Calu3 (cell line): ENCODE data around the gene KCND2. TPM values are rescaled to one million over a fixed set of nuclear protein-coding genes. Genes with fewer than 3 reads are reported as not detected.

Experiments
- BruUV-seq: library from RNA; stranded (reverse); fragments of 400-500 nt; replicated peaks from 2 replicates; lab custom pipeline; 2021; lab: Mats Ljungman, UMichigan
- CTCF ChIA-PET: fragments of 300-600 bp; sonication (Branson Sonifier 250); formaldehyde crosslinking; loops from one replicate; lab custom pipeline; 2022; ENCODE audit warnings: antibody characterized with exemption; lab: Charles Lee
- DNase-seq: peaks from one replicate; pipeline ENCODE4 v3.0.0; 2022
- H3K27ac Mint-ChIP-seq: one replicate; pipeline ENCODE4 v1.8.0; 2022; ENCODE audit warnings: mixed read lengths; ENCODE audit not compliant: unreplicated experiment
- H3K27me3 Mint-ChIP-seq: one replicate; pipeline ENCODE4 v1.8.0; 2022; ENCODE audit warnings: mixed read lengths; ENCODE audit not compliant: unreplicated experiment
- H3K36me3 Mint-ChIP-seq: one replicate; pipeline ENCODE4 v1.8.0; 2022; ENCODE audit warnings: mild to moderate bottlenecking, moderate library complexity, mixed read lengths; ENCODE audit not compliant: insufficient read depth, unreplicated experiment
- H3K4me1 Mint-ChIP-seq: one replicate; pipeline ENCODE4 v1.8.0; 2022; ENCODE audit warnings: mild to moderate bottlenecking, low read depth, mixed read lengths; ENCODE audit not compliant: unreplicated experiment
- H3K4me3 Mint-ChIP-seq: one replicate; pipeline ENCODE4 v1.8.0; 2022; ENCODE audit warnings: mild to moderate bottlenecking, low read depth, moderate library complexity, mixed read lengths; ENCODE audit not compliant: unreplicated experiment
- H3K9me3 Mint-ChIP-seq: one replicate; pipeline ENCODE4 v1.8.0; 2022; ENCODE audit warnings: low read depth, mixed read lengths; ENCODE audit not compliant: unreplicated experiment
- CTCF ChIP-seq: fragments of 200-600 bp; IDR thresholded peaks from one replicate; pipeline ENCODE4 v1.8.0; 2022; ENCODE audit warnings: antibody characterized with exemption; ENCODE audit not compliant: unreplicated experiment
- intact Hi-C: fragments of 100-400 bp; cut with micrococcal nuclease; formaldehyde crosslinking; loops from one replicate; pipeline ENCODE4 v1.10.0; 2022; ENCODE audit not compliant: unreplicated experiment
- total RNA-seq: library from RNA; stranded (reverse); gene quantifications from 2 replicates; pipeline ENCODE4 v1.2.3, GENCODE V29; 2022

KCND2 gene
- total RNA-seq, 1 experiment from 2014 or later = 1.2 TPM

GRCh38 chr7:120441850-120442249, 168.9 kb downstream of the KCND2 start:
- Mint-ChIP-seq H3K4me1 (no peaks in the 10 kb centered on the region), H3K9me3 (no peaks in the 10 kb centered on the region), H3K27me3 (no peaks in the 10 kb centered on the region), H3K36me3 (no peaks in the 10 kb centered on the region), H3K27ac (no peak overlapping the region), H3K4me3 (no peak overlapping the region)
- CTCF ChIA-PET = no interaction called here
- intact Hi-C loops = no loop called here
- BruUV-seq = no TSS peak
- no peak for DNase-seq
- TF ChIP-seq CTCF = no peak

- H3K27me3 Mint-ChIP-seq = no peaks in the 10 kb centered on the region
- no peak overlapping the region for H3K27ac Mint-ChIP-seq
- no peaks in the 10 kb centered on the region for H3K4me1 Mint-ChIP-seq
- no peak overlapping the region for H3K4me3 Mint-ChIP-seq
- H3K9me3 Mint-ChIP-seq = no peaks in the 10 kb centered on the region
- CTCF ChIA-PET = no interaction called here
- intact Hi-C loops = no loop called here
- BruUV-seq = no TSS peak
- no peak for TF ChIP-seq CTCF
- no peaks in the 10 kb centered on the region for H3K36me3 Mint-ChIP-seq
- DNase-seq = no peak
Measured at GRCh38 chr7:120442838-120443237, 169.9 kb downstream of the KCND2 start.

- no peaks in the 10 kb centered on the region for H3K27me3 Mint-ChIP-seq
- BruUV-seq = no TSS peak
- no peak for TF ChIP-seq CTCF
- intact Hi-C loops = no loop called here
- H3K27ac Mint-ChIP-seq = no peak overlapping the region
- no peak overlapping the region for H3K4me3 Mint-ChIP-seq
- no peaks in the 10 kb centered on the region for H3K36me3 Mint-ChIP-seq
- no peaks in the 10 kb centered on the region for H3K4me1 Mint-ChIP-seq
- H3K9me3 Mint-ChIP-seq = no peaks in the 10 kb centered on the region
- CTCF ChIA-PET = no interaction called here
- DNase-seq = no peak
Measured at GRCh38 chr7:120444650-120445049, 171.7 kb downstream of the KCND2 start.

GRCh38 chr7:120445276-120445675, 172.3 kb downstream of the KCND2 start:
- BruUV-seq = no TSS peak
- Mint-ChIP-seq H3K27me3 (no peaks in the 10 kb centered on the region), H3K9me3 (no peaks in the 10 kb centered on the region), H3K36me3 (no peaks in the 10 kb centered on the region), H3K4me1 (no peaks in the 10 kb centered on the region), H3K4me3 (no peak overlapping the region), H3K27ac (no peak overlapping the region)
- CTCF ChIA-PET = no interaction called here
- intact Hi-C loops = no loop called here
- TF ChIP-seq CTCF = no peak
- DNase-seq = no peak
